ENCODE data around the gene PRM1.

PRM1 gene

GRCh38 chr16:11254913-11255736 lies 26.0 kb downstream of the PRM1 start:
- in situ Hi-C loops (cut with MboI; ENCODE audit: low sequenced_read_pairs), result loop anchor here (10.0 kb wide), 1 partner anchor 280 kb away; no protein-coding TSS in a partner anchor

- in situ Hi-C loops (cut with MboI; ENCODE audit: low sequenced_read_pairs), result loop anchor here (10.0 kb wide), 1 partner anchor 279 kb away; no protein-coding TSS in a partner anchor
Observed at GRCh38 chr16:11253995-11254912, 26.9 kb downstream of the PRM1 start.

GRCh38 chr16:11253009-11253994 lies 27.8 kb downstream of the PRM1 start:
- in situ Hi-C loops (cut with MboI; ENCODE audit: low sequenced_read_pairs), result loop anchor here (10.0 kb wide), 1 partner anchor 279 kb away; no protein-coding TSS in a partner anchor

- in situ Hi-C loops (cut with MboI; ENCODE audit: low sequenced_read_pairs), result loop anchor here (10.0 kb wide), 1 partner anchor 278 kb away; no protein-coding TSS in a partner anchor
Observed at GRCh38 chr16:11252482-11252931, 28.6 kb downstream of the PRM1 start.

GRCh38 chr16:11251525-11252481 lies 29.3 kb downstream of the PRM1 start:
- in situ Hi-C loops (cut with MboI; ENCODE audit: low sequenced_read_pairs), result loop anchor here (10.0 kb wide), 1 partner anchor 277 kb away; no protein-coding TSS in a partner anchor

GRCh38 chr16:11250786-11251524 lies 30.2 kb downstream of the PRM1 start:
- in situ Hi-C loops (cut with MboI; ENCODE audit: low sequenced_read_pairs), result loop anchor here (10.0 kb wide), 1 partner anchor 276 kb away; no protein-coding TSS in a partner anchor

- in situ Hi-C loops (cut with MboI; ENCODE audit: low sequenced_read_pairs), result loop anchor here (10.0 kb wide), 1 partner anchor 275 kb away; no protein-coding TSS in a partner anchor
Observed at GRCh38 chr16:11250091-11250785, 30.9 kb downstream of the PRM1 start.

GRCh38 chr16:11249233-11250061 lies 31.7 kb downstream of the PRM1 start:
- in situ Hi-C loops (cut with MboI; ENCODE audit: low sequenced_read_pairs), result loop anchor here (10.0 kb wide), 1 partner anchor 275 kb away; no protein-coding TSS in a partner anchor

GRCh38 chr16:11248133-11248532 lies 33.0 kb downstream of the PRM1 start:
- in situ Hi-C loops (cut with MboI; ENCODE audit: low sequenced_read_pairs), result no loop called here

- in situ Hi-C loops (cut with MboI; ENCODE audit: low sequenced_read_pairs), result no loop called here
Observed at GRCh38 chr16:11245988-11246387, 35.1 kb downstream of the PRM1 start.

GRCh38 chr16:11245222-11245737 lies 35.9 kb downstream of the PRM1 start:
- in situ Hi-C loops (cut with MboI; ENCODE audit: low sequenced_read_pairs), result no loop called here

- in situ Hi-C loops (cut with MboI; ENCODE audit: low sequenced_read_pairs), result no loop called here
Observed at GRCh38 chr16:11242658-11243057, 38.5 kb downstream of the PRM1 start.

- in situ Hi-C loops (cut with MboI; ENCODE audit: low sequenced_read_pairs), result no loop called here
Observed at GRCh38 chr16:11241480-11242204, 39.5 kb downstream of the PRM1 start.

GRCh38 chr16:11240636-11241473 lies 40.3 kb downstream of the PRM1 start:
- in situ Hi-C loops (cut with MboI; ENCODE audit: low sequenced_read_pairs), result no loop called here

All from HL-60/S4 (cell line).